ENCODE results near the gene ODR4.
"Not testable (repeated sequence)": the region's sequence is repeated elsewhere in the genome, so short reads cannot be mapped to it uniquely, and the experiment has no call there.

ODR4 gene

GRCh38 chr1:186440584-186440983 lies 64.9 kb downstream of the ODR4 start:
- no peak for DNase-seq (ENCODE audit: low spot score)
- in situ Hi-C loops (cut with MboI; ENCODE audit: low sequenced_read_pairs, unreplicated experiment), result no loop called here

GRCh38 chr1:186442651-186443375 lies 67.2 kb downstream of the ODR4 start:
- TF ChIP-seq CTCF (IDR thresholded peaks at IDR 0.05; ENCODE audit: borderline replicate concordance, control extremely low read depth, extremely low read depth, insufficient read depth, missing control alignments), result no peak
- in situ Hi-C loops (cut with MboI; ENCODE audit: low sequenced_read_pairs, unreplicated experiment), result no loop called here

More at GRCh38 chr1:186440584-186440983, 64.9 kb downstream of the ODR4 start:
- TF ChIP-seq CTCF (IDR thresholded peaks at IDR 0.05; ENCODE audit: borderline replicate concordance, control extremely low read depth, extremely low read depth, insufficient read depth, missing control alignments), result no peak

GRCh38 chr1:186443638-186444037 lies 68.0 kb downstream of the ODR4 start:
- DNase-seq (ENCODE audit: low spot score), result no peak
- in situ Hi-C loops (cut with MboI; ENCODE audit: low sequenced_read_pairs, unreplicated experiment), result no loop called here
- no peak for TF ChIP-seq CTCF (IDR thresholded peaks at IDR 0.05; ENCODE audit: borderline replicate concordance, control extremely low read depth, extremely low read depth, insufficient read depth, missing control alignments)

More at GRCh38 chr1:186442651-186443375, 67.2 kb downstream of the ODR4 start:
- no peak for DNase-seq (ENCODE audit: low spot score)

- DNase-seq (ENCODE audit: low spot score), result no peak
- in situ Hi-C loops (cut with MboI; ENCODE audit: low sequenced_read_pairs, unreplicated experiment), result no loop called here
- no peak for TF ChIP-seq CTCF (IDR thresholded peaks at IDR 0.05; ENCODE audit: borderline replicate concordance, control extremely low read depth, extremely low read depth, insufficient read depth, missing control alignments)
Observed at GRCh38 chr1:186446152-186446551, 70.5 kb downstream of the ODR4 start.

GRCh38 chr1:186454981-186455380 lies 79.3 kb downstream of the ODR4 start:
- DNase-seq (ENCODE audit: low spot score), result no peak
- no peak for TF ChIP-seq CTCF (IDR thresholded peaks at IDR 0.05; ENCODE audit: borderline replicate concordance, control extremely low read depth, extremely low read depth, insufficient read depth, missing control alignments)
- in situ Hi-C loops (cut with MboI; ENCODE audit: low sequenced_read_pairs, unreplicated experiment), result no loop called here

GRCh38 chr1:186456729-186457255 lies 81.2 kb downstream of the ODR4 start:
- no peak for DNase-seq (ENCODE audit: low spot score)
- TF ChIP-seq CTCF (IDR thresholded peaks at IDR 0.05; ENCODE audit: borderline replicate concordance, control extremely low read depth, extremely low read depth, insufficient read depth, missing control alignments), result no peak
- in situ Hi-C loops (cut with MboI; ENCODE audit: low sequenced_read_pairs, unreplicated experiment), result no loop called here

- in situ Hi-C loops (cut with MboI; ENCODE audit: low sequenced_read_pairs, unreplicated experiment); DNase-seq (ENCODE audit: low spot score): not testable (repeated sequence)
Observed at GRCh38 chr1:186459161-186459560, 83.5 kb downstream of the ODR4 start.
